ENCODE results near the gene IRF7. TPM values are rescaled to one million over a fixed set of nuclear protein-coding genes. Genes with fewer than 3 reads are reported as not detected.
A peak's percentile ranks its signal among the peaks of the same experiment; 100 is the strongest.

Gene IRF7
- 10 to 100 TPM; 13.3 to 29.9 (median 27.9) TPM for total RNA-seq

DNA sequence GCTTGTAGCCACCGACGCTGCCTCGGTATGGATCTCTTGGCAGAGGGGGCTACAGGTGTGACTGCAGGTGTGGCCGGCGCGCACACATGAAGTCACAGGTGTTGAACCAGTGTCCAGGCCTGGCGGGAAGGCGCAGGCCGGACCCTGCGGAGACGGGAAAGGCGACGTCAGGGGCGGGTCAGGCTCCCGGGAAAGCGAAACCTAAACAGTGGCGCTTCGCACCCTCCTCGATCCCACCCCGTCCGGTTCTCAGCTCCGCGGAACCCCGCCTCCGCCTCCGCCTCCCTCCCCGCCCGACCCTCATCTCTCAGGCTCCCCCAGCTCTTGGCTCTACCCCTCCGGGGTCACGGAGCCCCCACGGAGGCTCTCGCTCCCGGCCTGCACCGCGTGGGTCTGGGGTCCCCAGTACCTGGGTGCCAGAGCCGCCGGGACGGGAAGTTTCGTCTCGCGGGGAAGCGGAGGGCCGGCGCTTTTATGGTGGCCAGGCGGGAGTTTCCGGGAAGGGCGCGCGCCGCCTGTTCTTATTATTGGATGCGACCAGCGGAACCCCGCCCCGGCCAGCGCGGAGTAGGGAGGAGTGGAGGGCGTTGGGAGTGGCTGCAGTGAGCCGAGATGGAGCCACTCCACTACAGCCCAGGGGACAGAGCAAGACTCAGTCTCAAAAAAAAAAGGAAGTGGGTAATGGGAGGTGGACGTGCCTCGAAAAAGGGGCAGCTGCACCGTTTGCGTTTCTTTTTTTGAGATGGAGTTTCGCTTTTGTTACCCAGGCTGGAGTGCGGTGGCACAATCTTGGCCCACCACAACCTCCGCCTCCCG lies at the start of gene IRF7:
IRF7 (minus strand) TSS at position 447 of the 816 bp plus-strand sequence. CDS start 586 bp downstream, outside the sequence.
- Histone ChIP-seq H3K27ac (peak within 1 kb of the TSS; percentile 92 to 99), H3K9me3 (no peaks in the 10 kb centered on the region), H3K4me3 (peak within 1 kb of the TSS; percentile 71 to 76 (median 73)), H3K36me3 (no peaks in the 10 kb centered on the region), H3K4me1 (peaks cover 10 to 13% of the 10 kb centered on the region in 2 donors), H3K27me3 (no peaks in the 10 kb centered on the region)
- intact Hi-C loops (cut with DNase I; ENCODE audit: low total_unique reads), result loop anchor here (1.0 kb wide), 1 partner anchor 13 kb away; no protein-coding TSS in a partner anchor
- TF ChIP-seq, protein P1, sequence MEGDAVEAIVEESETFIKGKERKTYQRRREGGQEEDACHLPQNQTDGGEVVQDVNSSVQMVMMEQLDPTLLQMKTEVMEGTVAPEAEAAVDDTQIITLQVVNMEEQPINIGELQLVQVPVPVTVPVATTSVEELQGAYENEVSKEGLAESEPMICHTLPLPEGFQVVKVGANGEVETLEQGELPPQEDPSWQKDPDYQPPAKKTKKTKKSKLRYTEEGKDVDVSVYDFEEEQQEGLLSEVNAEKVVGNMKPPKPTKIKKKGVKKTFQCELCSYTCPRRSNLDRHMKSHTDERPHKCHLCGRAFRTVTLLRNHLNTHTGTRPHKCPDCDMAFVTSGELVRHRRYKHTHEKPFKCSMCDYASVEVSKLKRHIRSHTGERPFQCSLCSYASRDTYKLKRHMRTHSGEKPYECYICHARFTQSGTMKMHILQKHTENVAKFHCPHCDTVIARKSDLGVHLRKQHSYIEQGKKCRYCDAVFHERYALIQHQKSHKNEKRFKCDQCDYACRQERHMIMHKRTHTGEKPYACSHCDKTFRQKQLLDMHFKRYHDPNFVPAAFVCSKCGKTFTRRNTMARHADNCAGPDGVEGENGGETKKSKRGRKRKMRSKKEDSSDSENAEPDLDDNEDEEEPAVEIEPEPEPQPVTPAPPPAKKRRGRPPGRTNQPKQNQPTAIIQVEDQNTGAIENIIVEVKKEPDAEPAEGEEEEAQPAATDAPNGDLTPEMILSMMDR (IDR thresholded peaks at IDR 0.05), result no peak
- TF ChIP-seq POLR2AphosphoS5 (IDR thresholded peaks at IDR 0.05) (peak; percentile 86 to 92 (median 88)), POLR2A (IDR thresholded peaks at IDR 0.05) (peak; percentile 68)
- peak; percentile 94 to 97 for DNase-seq (ENCODE audit: low spot score in 2 of 2)

DNA sequence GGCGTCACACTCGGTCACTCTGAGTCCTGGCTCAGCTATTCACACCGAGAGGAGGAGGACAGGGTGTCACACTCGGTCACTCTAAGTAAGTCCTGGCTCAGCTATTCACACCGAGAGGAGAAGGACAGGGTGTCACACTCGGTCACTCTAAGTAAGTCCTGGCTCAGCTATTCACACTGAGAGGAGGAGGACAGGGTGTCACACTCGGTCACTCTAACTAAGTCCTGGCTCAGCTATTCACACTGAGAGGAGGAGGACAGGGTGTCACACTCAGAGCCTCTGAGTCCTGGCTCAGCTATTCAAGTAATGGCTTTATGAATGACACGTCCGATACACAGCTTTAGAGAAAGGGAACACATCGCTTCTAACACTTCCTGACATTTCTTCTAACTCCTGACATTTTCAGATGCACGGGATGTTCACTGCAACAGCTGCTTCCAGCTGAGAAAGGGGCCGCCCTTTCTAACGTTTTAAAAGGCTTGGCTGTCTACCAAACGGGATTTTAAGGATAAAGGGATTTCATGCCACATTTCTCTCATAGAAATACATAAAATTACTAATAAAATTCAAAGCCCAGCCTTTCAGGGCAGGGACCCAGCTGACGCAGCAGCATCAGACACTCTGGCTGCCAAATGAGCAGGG lies 49.4 kb upstream of the IRF7 start:
- Histone ChIP-seq H3K9me3 (no peaks in the 10 kb centered on the region), H3K4me3 (no peak overlapping the region), H3K4me1 (peaks cover 0 to 3% of the 10 kb centered on the region in 2 donors), H3K27me3 (no peaks in the 10 kb centered on the region), H3K36me3 (no peaks in the 10 kb centered on the region), H3K27ac (peak overlapping the region; percentile 52 to 62)
- intact Hi-C loops (cut with DNase I; ENCODE audit: low total_unique reads), result no loop called here
- no peak for TF ChIP-seq POLR2AphosphoS5 (IDR thresholded peaks at IDR 0.05)
- TF ChIP-seq POLR2A (IDR thresholded peaks at IDR 0.05), result no peak
- TF ChIP-seq, protein P1 (IDR thresholded peaks at IDR 0.05), result no peak
- no peak for DNase-seq (ENCODE audit: low spot score in 2 of 2)

DNA sequence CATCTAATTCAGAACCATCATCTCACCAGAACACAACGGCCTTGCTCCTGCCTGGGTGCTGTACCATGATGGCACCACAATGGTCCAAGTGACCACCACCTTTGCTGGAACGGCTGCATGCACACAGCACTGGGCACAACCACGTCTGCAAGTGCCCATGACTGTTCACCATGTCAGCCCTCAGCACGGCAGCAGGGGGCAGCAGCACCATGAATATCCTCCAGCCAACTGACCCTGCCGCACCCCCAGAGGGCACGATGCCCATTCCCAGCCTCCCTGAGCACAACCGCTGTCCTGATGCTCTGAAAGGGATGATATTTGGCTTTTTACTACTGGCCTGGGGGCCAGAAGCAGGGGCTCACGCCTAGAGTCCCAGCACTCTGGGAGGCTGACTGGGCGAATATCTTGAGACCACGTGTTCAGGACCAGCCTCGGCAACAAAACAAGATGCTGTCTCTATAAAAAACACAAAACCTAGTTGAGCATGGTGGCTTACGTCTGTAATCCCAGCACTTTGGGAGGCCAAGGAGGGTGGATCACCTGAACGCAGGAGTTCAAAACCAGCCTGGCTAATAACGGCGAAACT lies 47.0 kb upstream of the IRF7 start:
- TF ChIP-seq POLR2A (IDR thresholded peaks at IDR 0.05) (no peak), POLR2AphosphoS5 (IDR thresholded peaks at IDR 0.05) (peak in 1 of 3 donors; percentile 36)
- TF ChIP-seq, protein P1 (IDR thresholded peaks at IDR 0.05), result peak; percentile 29 to 77 (median 66)
- DNase-seq (ENCODE audit: low spot score in 2 of 2), result no peak
- Histone ChIP-seq H3K4me1 (peaks cover 0 to 3% of the 10 kb centered on the region in 2 donors), H3K27me3 (no peaks in the 10 kb centered on the region), H3K36me3 (no peaks in the 10 kb centered on the region), H3K27ac (no peak overlapping the region), H3K4me3 (no peak overlapping the region), H3K9me3 (no peaks in the 10 kb centered on the region)
- intact Hi-C loops (cut with DNase I; ENCODE audit: low total_unique reads), result no loop called here

DNA sequence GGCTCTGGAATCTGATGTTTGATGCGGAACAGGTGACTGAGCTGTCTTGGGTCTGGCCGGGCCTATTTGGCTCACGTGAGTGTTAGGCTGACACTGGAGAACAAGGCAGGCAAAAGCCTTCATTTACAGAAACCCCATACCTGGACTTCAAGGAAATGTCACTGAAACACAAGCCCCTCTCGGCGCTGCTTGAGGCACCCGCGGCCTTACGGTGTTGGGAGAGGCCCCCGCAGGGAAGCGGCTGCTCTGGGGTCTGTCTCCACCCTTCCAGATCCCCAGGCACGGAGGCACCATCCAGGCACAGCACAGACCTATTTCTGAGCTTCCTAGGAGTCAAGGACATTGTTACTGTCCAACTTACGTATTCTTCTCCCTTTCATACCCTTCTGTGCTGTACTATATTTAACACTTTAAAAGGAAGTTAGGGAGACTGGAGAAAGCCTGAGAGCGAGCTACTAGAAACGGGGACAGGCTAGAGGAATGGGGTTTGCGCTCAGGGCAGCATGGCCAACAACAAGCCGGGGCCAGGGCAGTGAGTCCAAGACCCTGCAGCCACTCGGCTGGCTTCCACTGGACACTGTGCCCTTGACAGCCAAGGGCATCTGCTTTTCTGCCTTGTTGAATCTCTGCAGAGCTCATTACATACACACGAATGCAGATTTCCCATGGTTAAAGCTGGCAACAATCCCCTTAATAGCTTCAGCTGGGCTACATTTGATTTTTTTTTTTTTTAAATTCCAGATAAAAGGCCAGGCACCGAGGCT lies 45.1 kb upstream of the IRF7 start:
- H3K27ac ChIP-seq, result no peak overlapping the region
- DNase-seq (ENCODE audit: low spot score in 2 of 2), result no peak
- intact Hi-C loops (cut with DNase I; ENCODE audit: low total_unique reads), result no loop called here

More for the DNA sequence above, 45.1 kb upstream of the IRF7 start:
- no peaks in the 10 kb centered on the region for H3K9me3 ChIP-seq
- no peaks in the 10 kb centered on the region for H3K36me3 ChIP-seq
- peaks cover 0 to 3% of the 10 kb centered on the region in 2 donors for H3K4me1 ChIP-seq
- H3K27me3 ChIP-seq, result no peaks in the 10 kb centered on the region
- TF ChIP-seq POLR2A (IDR thresholded peaks at IDR 0.05) (no peak), POLR2AphosphoS5 (IDR thresholded peaks at IDR 0.05) (no peak)
- TF ChIP-seq, protein P1 (IDR thresholded peaks at IDR 0.05), result no peak
- no peak overlapping the region for H3K4me3 ChIP-seq

Data from breast epithelium (tissue), 4 donors.